ENCODE results near the gene ABCF3.
A peak's percentile ranks its signal among the peaks of the same experiment; 100 is the strongest.

Gene ABCF3

DNA sequence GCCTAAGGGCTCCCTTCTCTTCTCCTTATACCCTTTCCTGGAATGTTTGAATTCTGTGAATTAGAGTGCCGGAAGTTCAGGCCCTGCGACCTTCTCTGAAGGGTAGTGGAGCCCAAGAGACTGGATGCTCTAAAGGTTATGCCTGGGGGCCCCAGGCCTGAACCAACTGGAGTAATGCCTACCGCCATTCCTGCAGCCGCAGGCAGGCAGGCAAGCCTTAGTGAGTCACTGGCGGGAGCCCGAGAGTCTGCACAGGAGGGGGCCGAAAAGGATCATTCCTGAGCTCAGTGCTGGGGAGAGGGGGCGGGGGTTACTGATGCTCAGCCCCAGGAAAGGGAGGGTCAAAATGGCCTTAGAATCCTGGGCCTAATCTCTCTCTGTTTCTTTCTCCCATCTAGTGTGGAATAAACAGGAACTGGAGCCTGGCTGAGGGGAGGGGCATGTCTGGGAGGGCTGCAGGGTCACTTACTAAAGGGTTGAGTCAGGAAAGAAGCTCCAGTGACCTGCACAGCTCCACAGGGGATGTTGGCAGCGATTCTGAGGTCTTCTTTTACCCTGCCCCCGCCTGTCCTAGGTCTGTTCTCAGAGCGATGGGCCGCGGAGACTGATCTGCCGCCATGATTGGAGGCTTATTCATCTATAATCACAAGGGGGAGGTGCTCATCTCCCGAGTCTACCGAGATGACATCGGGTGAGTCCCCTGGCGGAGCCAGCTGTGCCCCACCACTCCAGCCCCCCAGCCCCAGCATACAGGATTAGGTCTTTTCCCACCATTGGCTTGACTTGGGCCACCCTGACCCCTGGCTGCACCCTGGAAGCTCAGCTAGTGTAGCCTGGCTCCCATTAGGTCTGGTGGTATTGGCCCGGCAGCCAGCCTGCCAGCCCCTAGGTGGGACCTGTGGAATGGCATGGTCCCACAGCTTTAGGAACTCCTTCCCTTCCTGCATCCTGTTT lies 9.3 kb upstream of the ABCF3 start (continued):
- TF ChIP-seq, protein P1, sequence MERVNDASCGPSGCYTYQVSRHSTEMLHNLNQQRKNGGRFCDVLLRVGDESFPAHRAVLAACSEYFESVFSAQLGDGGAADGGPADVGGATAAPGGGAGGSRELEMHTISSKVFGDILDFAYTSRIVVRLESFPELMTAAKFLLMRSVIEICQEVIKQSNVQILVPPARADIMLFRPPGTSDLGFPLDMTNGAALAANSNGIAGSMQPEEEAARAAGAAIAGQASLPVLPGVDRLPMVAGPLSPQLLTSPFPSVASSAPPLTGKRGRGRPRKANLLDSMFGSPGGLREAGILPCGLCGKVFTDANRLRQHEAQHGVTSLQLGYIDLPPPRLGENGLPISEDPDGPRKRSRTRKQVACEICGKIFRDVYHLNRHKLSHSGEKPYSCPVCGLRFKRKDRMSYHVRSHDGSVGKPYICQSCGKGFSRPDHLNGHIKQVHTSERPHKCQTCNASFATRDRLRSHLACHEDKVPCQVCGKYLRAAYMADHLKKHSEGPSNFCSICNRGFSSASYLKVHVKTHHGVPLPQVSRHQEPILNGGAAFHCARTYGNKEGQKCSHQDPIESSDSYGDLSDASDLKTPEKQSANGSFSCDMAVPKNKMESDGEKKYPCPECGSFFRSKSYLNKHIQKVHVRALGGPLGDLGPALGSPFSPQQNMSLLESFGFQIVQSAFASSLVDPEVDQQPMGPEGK (tag by site-specific recombination; IDR thresholded peaks at IDR 0.05), result no peak
- TF ChIP-seq SP3 (tag by site-specific recombination; IDR thresholded peaks at IDR 0.05) (peak; percentile 72), ZNF169 (tag by site-specific recombination; IDR thresholded peaks at IDR 0.05) (no peak), ZNF830 (tag by site-specific recombination; IDR thresholded peaks at IDR 0.05; ENCODE audit: low read depth) (no peak), ZSCAN30 (tag by site-specific recombination; IDR thresholded peaks at IDR 0.05) (peak; percentile 55; the same call in 1 of the 2 replicates), ZNF140 (tag by site-specific recombination; IDR thresholded peaks at IDR 0.05) (no peak), ZNF600 (tag by site-specific recombination; IDR thresholded peaks at IDR 0.05) (0 out of 2 replicates have a peak, but pooled peaks have one; percentile 12), ZNF221 (tag by site-specific recombination; IDR thresholded peaks at IDR 0.05; ENCODE audit: borderline replicate concordance) (no peak), ZNF335 (tag by site-specific recombination; conservative IDR thresholded peaks at IDR 0.05) (peak; percentile 96), GLIS2 (tag by site-specific recombination; IDR thresholded peaks at IDR 0.05) (peak; percentile 68; the same call in 1 of the 2 replicates), ZNF664 (tag by site-specific recombination; IDR thresholded peaks at IDR 0.05) (no peak), ZNF629 (tag by site-specific recombination; IDR thresholded peaks at IDR 0.05) (peak; percentile 15; the same call in 1 of the 2 replicates), YY1 (tag by site-specific recombination; IDR thresholded peaks at IDR 0.05) (0 out of 2 replicates have a peak, but pooled peaks have one; percentile 37), MYNN (tag by site-specific recombination; IDR thresholded peaks at IDR 0.05; ENCODE audit: borderline replicate concordance) (no peak)
- TF ChIP-seq, protein P2, sequence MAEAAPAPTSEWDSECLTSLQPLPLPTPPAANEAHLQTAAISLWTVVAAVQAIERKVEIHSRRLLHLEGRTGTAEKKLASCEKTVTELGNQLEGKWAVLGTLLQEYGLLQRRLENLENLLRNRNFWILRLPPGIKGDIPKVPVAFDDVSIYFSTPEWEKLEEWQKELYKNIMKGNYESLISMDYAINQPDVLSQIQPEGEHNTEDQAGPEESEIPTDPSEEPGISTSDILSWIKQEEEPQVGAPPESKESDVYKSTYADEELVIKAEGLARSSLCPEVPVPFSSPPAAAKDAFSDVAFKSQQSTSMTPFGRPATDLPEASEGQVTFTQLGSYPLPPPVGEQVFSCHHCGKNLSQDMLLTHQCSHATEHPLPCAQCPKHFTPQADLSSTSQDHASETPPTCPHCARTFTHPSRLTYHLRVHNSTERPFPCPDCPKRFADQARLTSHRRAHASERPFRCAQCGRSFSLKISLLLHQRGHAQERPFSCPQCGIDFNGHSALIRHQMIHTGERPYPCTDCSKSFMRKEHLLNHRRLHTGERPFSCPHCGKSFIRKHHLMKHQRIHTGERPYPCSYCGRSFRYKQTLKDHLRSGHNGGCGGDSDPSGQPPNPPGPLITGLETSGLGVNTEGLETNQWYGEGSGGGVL (tag by site-specific recombination; IDR thresholded peaks at IDR 0.05), result peak; percentile 37

DNA sequence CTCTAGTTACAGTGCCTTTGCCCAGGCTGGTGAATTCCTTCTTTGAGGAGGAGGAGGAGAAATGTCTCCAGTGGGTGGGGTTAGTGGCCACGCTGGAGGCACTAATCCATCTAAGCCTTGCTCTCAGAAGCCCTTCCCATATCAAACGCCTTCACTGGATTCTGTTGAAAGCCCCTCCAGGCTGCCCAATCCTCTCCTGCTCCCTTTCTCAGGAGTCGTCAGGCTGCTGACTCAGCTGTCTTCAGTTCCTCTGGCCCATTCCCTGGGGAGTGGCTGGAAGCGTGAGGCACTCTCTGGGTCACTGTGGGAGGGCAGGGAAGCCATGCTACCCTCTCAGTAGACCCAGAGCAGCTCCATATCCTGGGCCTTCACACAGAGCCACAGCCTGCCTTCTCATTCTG lies 8.7 kb upstream of the ABCF3 start:
- H3K4me3 ChIP-seq (ENCODE audit: low read depth, low read length), result no peak overlapping the region
- H3K27ac ChIP-seq (ENCODE audit: extremely low read depth, low read depth, low read length), result peak overlapping the region; percentile 78; the same call in 1 of the 2 replicates
- H3K4me1 ChIP-seq (ENCODE audit: control insufficient read depth, insufficient read depth, low read length), result peaks cover 3% of the 10 kb centered on the region; the same call in 1 of the 2 replicates
- CTCF ChIA-PET, result no interaction called here
- peaks cover 8 to 63% of the 10 kb centered on the region in 2 experiments; a peak in 2 of 3 replicates for H3K36me3 ChIP-seq (ENCODE audit: control insufficient read depth in 2 of 2, insufficient read depth in 1 of 2, low read length in 2 of 2)
- H3K9me3 ChIP-seq (ENCODE audit: control insufficient read depth, insufficient read depth, low read depth, low read length), result no peaks in the 10 kb centered on the region
- POLR2A ChIA-PET, result interaction anchor here (0.7 to 2.4 kb wide), 5 partner anchors 9 to 72 kb away, joined by 3 to 34 read pairs (median 6); partner anchors contain the start of genes ABCF3, DVL3, EEF1AKMT4 and EIF2B5
- TF ChIP-seq, protein P3, sequence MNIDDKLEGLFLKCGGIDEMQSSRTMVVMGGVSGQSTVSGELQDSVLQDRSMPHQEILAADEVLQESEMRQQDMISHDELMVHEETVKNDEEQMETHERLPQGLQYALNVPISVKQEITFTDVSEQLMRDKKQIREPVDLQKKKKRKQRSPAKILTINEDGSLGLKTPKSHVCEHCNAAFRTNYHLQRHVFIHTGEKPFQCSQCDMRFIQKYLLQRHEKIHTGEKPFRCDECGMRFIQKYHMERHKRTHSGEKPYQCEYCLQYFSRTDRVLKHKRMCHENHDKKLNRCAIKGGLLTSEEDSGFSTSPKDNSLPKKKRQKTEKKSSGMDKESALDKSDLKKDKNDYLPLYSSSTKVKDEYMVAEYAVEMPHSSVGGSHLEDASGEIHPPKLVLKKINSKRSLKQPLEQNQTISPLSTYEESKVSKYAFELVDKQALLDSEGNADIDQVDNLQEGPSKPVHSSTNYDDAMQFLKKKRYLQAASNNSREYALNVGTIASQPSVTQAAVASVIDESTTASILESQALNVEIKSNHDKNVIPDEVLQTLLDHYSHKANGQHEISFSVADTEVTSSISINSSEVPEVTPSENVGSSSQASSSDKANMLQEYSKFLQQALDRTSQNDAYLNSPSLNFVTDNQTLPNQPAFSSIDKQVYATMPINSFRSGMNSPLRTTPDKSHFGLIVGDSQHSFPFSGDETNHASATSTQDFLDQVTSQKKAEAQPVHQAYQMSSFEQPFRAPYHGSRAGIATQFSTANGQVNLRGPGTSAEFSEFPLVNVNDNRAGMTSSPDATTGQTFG (tag by site-specific recombination; IDR thresholded peaks at IDR 0.05; ENCODE audit: borderline replicate concordance), result no peak
- TF ChIP-seq GFI1B (tag by site-specific recombination; IDR thresholded peaks at IDR 0.05) (no peak), ZNF830 (tag by site-specific recombination; IDR thresholded peaks at IDR 0.05; ENCODE audit: low read depth) (no peak), ZNF19 (tag by site-specific recombination; IDR thresholded peaks at IDR 0.05; ENCODE audit: low read depth) (no peak), ZNF629 (tag by site-specific recombination; IDR thresholded peaks at IDR 0.05) (no peak), ZNF391 (tag by site-specific recombination; IDR thresholded peaks at IDR 0.05; ENCODE audit: borderline replicate concordance, low read depth) (no peak), ZNF561 (tag by site-specific recombination; IDR thresholded peaks at IDR 0.05; ENCODE audit: borderline replicate concordance) (no peak)
- TF ChIP-seq, protein P4, sequence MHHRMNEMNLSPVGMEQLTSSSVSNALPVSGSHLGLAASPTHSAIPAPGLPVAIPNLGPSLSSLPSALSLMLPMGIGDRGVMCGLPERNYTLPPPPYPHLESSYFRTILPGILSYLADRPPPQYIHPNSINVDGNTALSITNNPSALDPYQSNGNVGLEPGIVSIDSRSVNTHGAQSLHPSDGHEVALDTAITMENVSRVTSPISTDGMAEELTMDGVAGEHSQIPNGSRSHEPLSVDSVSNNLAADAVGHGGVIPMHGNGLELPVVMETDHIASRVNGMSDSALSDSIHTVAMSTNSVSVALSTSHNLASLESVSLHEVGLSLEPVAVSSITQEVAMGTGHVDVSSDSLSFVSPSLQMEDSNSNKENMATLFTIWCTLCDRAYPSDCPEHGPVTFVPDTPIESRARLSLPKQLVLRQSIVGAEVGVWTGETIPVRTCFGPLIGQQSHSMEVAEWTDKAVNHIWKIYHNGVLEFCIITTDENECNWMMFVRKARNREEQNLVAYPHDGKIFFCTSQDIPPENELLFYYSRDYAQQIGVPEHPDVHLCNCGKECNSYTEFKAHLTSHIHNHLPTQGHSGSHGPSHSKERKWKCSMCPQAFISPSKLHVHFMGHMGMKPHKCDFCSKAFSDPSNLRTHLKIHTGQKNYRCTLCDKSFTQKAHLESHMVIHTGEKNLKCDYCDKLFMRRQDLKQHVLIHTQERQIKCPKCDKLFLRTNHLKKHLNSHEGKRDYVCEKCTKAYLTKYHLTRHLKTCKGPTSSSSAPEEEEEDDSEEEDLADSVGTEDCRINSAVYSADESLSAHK (tag by site-specific recombination; IDR thresholded peaks at IDR 0.05), result no peak
- TF ChIP-seq, protein P5, sequence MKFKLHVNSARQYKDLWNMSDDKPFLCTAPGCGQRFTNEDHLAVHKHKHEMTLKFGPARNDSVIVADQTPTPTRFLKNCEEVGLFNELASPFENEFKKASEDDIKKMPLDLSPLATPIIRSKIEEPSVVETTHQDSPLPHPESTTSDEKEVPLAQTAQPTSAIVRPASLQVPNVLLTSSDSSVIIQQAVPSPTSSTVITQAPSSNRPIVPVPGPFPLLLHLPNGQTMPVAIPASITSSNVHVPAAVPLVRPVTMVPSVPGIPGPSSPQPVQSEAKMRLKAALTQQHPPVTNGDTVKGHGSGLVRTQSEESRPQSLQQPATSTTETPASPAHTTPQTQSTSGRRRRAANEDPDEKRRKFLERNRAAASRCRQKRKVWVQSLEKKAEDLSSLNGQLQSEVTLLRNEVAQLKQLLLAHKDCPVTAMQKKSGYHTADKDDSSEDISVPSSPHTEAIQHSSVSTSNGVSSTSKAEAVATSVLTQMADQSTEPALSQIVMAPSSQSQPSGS (tag by site-specific recombination; IDR thresholded peaks at IDR 0.05; ENCODE audit: low read depth), result no peak
